ENCODE measurements around the gene EGFL7. TPM values are rescaled to one million over a fixed set of nuclear protein-coding genes. Genes with fewer than 3 reads are reported as not detected.

Gene EGFL7
- total RNA-seq, 1 donor from 2014 or later, result 1.0 TPM

DNA sequence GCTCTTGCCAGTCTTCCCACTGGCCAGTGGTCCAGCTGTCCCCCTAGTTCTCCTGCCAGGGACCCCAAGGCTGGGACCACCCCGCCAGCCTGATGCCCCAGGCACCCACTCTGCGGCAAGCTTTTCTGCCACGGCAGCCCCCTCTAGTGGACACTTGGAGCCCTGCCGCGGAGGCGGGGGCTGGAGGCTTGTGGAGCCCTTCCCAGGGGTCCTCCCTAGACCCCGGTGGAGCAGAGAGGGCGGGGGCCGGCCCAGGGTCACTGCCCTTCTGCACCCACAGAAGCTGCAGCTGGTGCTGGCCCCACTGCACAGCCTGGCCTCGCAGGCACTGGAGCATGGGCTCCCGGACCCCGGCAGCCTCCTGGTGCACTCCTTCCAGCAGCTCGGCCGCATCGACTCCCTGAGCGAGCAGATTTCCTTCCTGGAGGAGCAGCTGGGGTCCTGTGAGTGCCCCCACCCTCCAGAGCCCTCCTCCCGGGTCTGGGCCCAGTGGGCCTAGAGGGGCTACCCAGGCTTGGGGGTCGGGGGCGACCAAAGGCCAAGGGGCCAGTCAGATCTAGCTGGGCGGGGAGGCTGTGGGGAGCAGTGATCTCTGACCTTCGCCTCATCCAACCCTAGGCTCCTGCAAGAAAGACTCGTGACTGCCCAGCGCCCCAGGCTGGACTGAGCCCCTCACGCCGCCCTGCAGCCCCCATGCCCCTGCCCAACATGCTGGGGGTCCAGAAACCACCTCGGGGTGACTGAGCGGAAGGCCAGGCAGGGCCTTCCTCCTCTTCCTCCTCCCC is 9.1 kb downstream of the EGFL7 start:
- intact Hi-C loops (cut with micrococcal nuclease), result no loop called here

DNA sequence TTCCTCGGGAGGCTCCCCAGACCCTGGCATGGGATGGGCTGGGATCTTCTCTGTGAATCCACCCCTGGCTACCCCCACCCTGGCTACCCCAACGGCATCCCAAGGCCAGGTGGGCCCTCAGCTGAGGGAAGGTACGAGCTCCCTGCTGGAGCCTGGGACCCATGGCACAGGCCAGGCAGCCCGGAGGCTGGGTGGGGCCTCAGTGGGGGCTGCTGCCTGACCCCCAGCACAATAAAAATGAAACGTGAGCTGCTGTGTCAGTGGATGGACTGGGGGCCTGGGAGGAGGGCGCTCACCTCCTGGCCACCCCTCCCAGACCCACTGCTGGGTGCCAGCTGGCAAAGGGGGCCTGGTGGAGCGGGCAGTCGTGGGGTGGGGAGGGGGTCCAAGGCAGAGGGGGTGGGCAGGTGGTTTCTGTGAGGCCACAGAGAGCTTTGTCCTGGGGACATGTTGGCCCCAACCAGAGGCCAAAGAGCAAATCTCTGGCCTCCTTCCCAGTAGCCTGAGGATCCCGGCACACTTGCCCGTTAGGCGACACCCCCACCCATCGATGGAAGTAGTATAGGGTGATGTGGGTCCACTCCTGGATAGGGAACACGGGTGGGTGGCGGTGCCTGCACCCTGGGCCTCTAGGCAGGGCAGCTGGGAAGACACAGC is 9.8 kb downstream of the EGFL7 start:
- intact Hi-C loops (cut with micrococcal nuclease), result no loop called here

DNA sequence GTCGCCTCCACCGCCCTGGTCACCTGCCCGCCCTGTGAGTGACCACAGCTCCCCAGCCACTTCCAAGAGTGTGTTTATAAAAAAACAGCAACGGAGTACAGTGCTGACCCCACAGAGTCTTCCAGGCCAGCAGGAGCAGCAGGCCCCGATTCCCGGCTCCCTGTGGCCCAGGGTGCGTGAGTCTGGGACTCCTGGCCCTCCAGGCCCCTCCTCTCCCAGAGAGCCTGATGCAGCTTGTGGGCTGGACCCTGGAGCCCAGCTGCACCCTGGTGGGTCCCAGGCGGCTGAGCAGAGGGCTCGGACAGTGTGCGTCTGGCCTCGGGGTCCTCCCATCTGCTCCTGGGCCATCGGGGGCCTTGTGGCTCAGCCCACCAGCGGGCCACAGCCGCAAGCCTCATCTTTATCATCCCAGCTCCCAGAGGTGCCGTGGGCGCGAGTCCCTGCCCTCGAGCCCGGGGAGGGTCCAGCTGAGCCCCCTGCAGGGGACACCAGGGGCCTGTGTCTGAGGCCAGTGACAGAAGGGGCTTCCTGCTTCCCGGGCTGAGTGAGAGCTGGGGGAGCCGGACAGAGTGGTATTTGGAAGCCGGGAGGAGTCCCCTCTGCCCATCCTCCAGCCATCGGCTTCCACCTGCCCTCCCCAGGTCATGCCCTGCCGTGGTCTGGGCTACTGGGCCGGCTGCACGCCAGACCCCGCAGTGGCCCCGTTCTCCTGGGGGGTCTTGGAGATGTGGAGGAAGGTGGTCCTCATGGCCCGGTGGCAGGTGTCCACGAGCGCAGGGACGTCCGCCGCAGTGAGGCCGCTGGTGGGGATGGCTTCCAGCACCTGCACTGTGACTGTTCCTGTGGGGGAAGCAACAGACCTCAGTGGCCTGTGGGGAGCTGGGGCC is 10.6 kb downstream of the EGFL7 start:
- intact Hi-C loops (cut with micrococcal nuclease), result no loop called here

DNA sequence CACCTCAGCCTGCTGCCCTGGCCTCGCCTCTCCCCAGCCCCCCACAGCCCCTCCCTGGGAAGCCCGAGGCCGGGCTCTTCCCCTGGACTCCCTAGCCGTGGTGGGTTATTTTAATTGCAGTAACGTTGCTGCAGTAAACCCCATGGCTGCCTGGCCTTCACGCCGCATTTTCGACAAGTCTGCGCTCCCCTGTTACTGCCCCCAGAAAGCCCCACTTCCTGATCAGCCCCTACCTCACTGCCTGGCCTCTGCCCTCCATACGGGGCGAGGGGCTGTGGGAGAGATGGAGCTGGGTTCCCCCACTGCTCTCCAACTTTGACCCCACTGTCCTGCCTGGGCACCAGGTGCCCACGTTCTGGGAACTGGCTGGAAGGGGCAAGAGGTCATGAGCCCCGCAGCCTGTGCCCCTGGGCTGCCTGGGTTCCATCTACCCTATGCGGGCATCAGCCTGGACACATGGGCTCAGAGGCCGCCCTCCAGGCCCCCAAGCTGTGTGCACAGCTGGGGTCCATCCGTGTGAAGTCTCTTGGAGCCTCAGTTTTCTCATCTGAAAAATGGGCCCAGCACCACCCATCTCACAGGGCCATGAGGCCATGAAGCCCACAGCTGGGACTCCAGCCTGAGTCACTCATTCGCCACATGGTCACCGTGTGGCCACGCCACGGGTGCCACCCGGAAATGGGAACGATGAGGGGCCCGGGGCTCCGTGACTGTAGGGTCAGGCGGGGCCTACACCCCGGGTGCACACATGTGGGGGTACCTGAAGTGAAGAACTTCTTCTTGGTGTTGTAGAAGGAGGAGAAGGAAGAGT is 11.5 kb downstream of the EGFL7 start:
- intact Hi-C loops (cut with micrococcal nuclease), result no loop called here

DNA sequence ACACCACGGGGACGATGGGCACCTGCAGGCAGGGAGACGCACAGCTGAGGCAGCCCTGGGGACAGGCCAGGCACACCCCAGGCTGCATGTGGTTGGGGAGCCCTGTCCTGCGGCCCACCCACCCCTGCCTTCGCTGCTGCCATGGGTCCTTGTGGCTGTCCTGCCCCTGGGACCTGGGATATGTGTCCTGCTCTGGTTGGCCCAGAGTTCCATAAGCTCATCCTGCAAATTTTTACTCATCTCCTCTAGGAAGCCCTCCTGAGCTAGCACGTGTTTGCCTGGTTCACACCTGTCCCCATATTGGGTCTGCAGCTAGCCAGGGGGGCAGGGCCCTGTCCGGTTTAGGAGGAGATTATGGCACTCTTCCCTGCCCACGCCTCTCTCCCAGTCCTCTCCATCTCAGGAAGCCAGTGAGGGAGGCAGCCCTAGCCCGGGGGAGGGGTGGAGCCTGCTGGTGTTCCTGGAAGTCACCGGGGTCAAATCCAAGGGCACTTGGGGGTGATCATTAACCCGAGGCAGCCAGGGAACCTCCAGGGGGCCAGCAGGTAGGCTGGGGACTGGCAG is 12.2 kb downstream of the EGFL7 start:
- intact Hi-C loops (cut with micrococcal nuclease), result no loop called here

GRCh38 chr9:136675477-136676296 is 13.0 kb downstream of the EGFL7 start:
- intact Hi-C loops (cut with micrococcal nuclease), result no loop called here

GRCh38 chr9:136676297-136676794 is 13.6 kb downstream of the EGFL7 start:
- intact Hi-C loops (cut with micrococcal nuclease), result no loop called here

GRCh38 chr9:136676920-136677686 is 14.4 kb downstream of the EGFL7 start:
- intact Hi-C loops (cut with micrococcal nuclease), result no loop called here

- intact Hi-C loops (cut with micrococcal nuclease), result no loop called here
Observed at GRCh38 chr9:136678034-136678433, 15.3 kb downstream of the EGFL7 start.

DNA sequence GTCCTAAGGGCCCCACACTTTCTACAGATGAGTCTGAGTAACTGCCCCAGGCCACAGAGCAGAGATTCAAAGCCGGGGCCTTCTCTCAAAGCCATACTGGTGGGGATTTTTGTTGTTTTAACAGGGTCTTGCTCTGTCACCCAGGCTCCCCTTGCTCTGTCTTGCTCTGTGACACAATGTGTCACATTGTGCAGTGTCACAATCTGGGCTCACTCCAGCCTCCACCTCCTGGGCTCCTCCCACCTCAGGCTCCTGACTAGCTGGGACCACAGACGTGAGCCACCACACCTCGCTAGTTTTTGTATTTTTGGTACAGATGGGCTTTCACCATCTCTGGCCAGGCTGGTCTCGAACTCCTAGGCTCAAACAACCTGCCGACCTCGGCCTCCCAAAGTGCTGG is 15.9 kb downstream of the EGFL7 start:
- intact Hi-C loops (cut with micrococcal nuclease), result no loop called here

DNA sequence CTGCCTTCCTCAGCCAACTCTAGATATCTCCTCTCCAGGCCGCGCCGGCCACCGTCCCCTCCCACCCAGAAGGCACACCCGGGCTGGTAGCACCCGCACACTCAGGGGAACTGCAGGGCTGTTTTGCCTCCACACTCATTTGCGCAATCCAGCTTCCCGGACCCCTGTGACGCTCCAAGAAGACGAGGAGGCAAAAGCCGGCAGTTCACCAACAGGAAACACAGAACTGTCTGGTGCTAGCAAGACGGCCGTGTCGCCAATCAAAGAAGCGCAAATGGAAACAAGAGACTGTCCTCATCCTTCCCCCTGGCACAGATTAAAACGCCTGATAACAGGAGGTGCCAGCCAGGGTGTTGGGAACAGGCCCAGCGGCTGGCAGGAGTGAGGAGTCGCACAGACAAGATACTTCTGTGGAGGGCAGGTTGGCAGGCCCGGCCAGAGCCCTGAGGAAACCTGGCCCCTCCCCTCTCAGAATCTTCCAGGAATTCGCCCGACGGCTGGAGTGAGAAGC is 16.8 kb downstream of the EGFL7 start:
- intact Hi-C loops (cut with micrococcal nuclease), result no loop called here

- intact Hi-C loops (cut with micrococcal nuclease), result no loop called here
Observed at GRCh38 chr9:136681029-136681428, 18.3 kb downstream of the EGFL7 start.

- intact Hi-C loops (cut with micrococcal nuclease), result no loop called here
Observed at GRCh38 chr9:136681945-136682699, 19.4 kb downstream of the EGFL7 start.

GRCh38 chr9:136682710-136683109 is 20.0 kb downstream of the EGFL7 start:
- intact Hi-C loops (cut with micrococcal nuclease), result no loop called here

DNA sequence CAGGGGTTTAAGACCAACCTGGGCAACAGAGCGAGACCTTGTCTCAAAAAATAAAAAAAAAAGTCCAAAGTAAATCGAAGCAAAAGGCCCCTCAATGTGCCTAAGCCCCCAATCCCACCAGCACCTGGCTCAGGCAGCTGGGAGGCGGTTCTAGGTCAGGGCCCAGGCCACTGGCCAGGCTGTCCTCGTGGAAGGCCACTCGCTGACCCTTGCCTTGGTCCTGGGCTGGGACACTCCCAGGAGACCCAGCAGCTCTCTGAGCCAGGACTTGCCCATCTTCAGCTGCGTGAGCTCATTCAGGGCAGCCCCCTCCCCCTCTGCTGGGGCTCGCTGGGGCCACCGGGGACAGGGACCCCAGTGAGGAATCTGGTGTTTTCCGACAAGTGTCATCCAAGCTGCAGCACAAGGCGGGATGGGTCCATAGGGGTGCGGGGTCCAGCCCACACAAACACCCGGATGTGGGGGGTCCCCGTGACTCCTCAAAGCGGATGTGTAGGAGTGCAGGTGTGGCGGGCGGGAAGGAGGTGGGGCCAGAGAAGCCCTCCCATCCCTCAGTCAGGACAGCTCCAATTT is 20.5 kb downstream of the EGFL7 start:
- intact Hi-C loops (cut with micrococcal nuclease), result no loop called here

GRCh38 chr9:136683755-136684154 is 21.0 kb downstream of the EGFL7 start:
- intact Hi-C loops (cut with micrococcal nuclease), result no loop called here

DNA sequence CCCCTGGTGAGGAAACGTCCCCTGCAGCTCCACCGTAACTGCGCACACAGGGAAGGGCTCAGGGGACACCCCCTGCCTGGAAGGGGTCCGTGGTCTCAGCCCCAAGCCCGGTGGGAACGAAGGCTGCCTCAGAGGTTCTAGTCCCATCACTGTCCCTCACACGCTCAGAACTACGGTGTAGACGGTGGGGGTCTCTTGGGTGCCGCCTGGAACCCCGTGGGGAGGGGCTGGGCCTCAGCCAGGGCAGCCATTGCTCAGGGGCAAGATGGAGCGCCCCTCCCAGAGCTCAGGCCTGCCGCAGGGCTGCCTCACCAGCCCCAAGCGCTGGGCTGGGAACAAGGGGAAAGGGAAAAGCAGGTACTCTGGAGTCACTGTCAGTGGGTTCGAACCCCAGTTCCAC is 21.6 kb downstream of the EGFL7 start:
- intact Hi-C loops (cut with micrococcal nuclease), result no loop called here

- intact Hi-C loops (cut with micrococcal nuclease), result no loop called here
Observed at GRCh38 chr9:136684799-136685198, 22.1 kb downstream of the EGFL7 start.
